Neuron (in vitro differentiated cells): ENCODE data around the gene PRR11.
A peak's percentile ranks its signal among the peaks of the same experiment; 100 is the strongest.
"Not testable (repeated sequence)": the region's sequence is repeated elsewhere in the genome, so short reads cannot be mapped to it uniquely, and the experiment has no call there.

ENCODE experiments used
- H2AFZ ChIP-seq: one replicate; pipeline ENCODE4 v1.6.1; 2013; ENCODE audit warnings: low read depth, mild to moderate bottlenecking, inconsistent platforms, low read length, moderate library complexity
- H3K27me3 ChIP-seq: one replicate; pipeline ENCODE4 v1.6.1; 2013; ENCODE audit warnings: low read length; ENCODE audit not compliant: insufficient read depth
- H3K36me3 ChIP-seq: one replicate; pipeline ENCODE4 v1.6.1; 2013; ENCODE audit warnings: low read length; ENCODE audit not compliant: insufficient read depth
- H3K4me1 ChIP-seq: one replicate; pipeline ENCODE4 v1.6.1; 2013; ENCODE audit warnings: low read length; ENCODE audit not compliant: insufficient read depth
- H3K4me3 ChIP-seq: 2 replicates; pipeline ENCODE4 v1.5.1; 2013; ENCODE audit warnings: mild to moderate bottlenecking, low read length, moderate library complexity
- H3K9me3 ChIP-seq: one replicate; pipeline ENCODE4 v1.6.1; 2013; ENCODE audit warnings: low read length

Gene PRR11

GRCh38 chr17:59131131-59131530 lies 24.4 kb upstream of the PRR11 start:
- Histone ChIP-seq H3K9me3 (no peaks in the 10 kb centered on the region), H2AFZ (no peak overlapping the region), H3K27me3 (no peaks in the 10 kb centered on the region), H3K4me1 (no peaks in the 10 kb centered on the region), H3K36me3 (peaks cover 46% of the 10 kb centered on the region), H3K4me3 (no peak overlapping the region)

- not testable (repeated sequence) for H3K9me3 ChIP-seq, H3K4me3 ChIP-seq, H2AFZ ChIP-seq, H3K27me3 ChIP-seq, H3K4me1 ChIP-seq
- peaks cover 11% of the 10 kb centered on the region for H3K36me3 ChIP-seq
Observed at GRCh38 chr17:59138339-59138738, 17.2 kb upstream of the PRR11 start.

- Histone ChIP-seq H3K4me1 (no peaks in the 10 kb centered on the region), H3K9me3 (peaks cover 3% of the 10 kb centered on the region), H3K36me3 (peaks cover 21% of the 10 kb centered on the region), H3K27me3 (no peaks in the 10 kb centered on the region), H2AFZ (no peak overlapping the region), H3K4me3 (no peak overlapping the region)
Observed at GRCh38 chr17:59139939-59140338, 15.6 kb upstream of the PRR11 start.

GRCh38 chr17:59141860-59142259 lies 13.7 kb upstream of the PRR11 start:
- H3K36me3 ChIP-seq = peaks cover 32% of the 10 kb centered on the region
- H3K27me3 ChIP-seq = no peaks in the 10 kb centered on the region
- H3K4me3 ChIP-seq = no peak overlapping the region
- peaks cover 3% of the 10 kb centered on the region for H3K9me3 ChIP-seq
- no peak overlapping the region for H2AFZ ChIP-seq
- no peaks in the 10 kb centered on the region for H3K4me1 ChIP-seq

- H3K9me3 ChIP-seq = peaks cover 3% of the 10 kb centered on the region
- H3K4me1 ChIP-seq = peaks cover 5% of the 10 kb centered on the region
- no peaks in the 10 kb centered on the region for H3K27me3 ChIP-seq
- peaks cover 35% of the 10 kb centered on the region for H3K36me3 ChIP-seq
- no peak overlapping the region for H3K4me3 ChIP-seq
- no peak overlapping the region for H2AFZ ChIP-seq
Observed at GRCh38 chr17:59145571-59146096, 9.9 kb upstream of the PRR11 start.

- no peak overlapping the region for H3K4me3 ChIP-seq
- H3K36me3 ChIP-seq = peaks cover 21% of the 10 kb centered on the region
- peaks cover 23% of the 10 kb centered on the region for H3K4me1 ChIP-seq
- no peak overlapping the region for H2AFZ ChIP-seq
- H3K27me3 ChIP-seq = no peaks in the 10 kb centered on the region
- H3K9me3 ChIP-seq = peaks cover 3% of the 10 kb centered on the region
Observed at GRCh38 chr17:59149051-59149450, 6.5 kb upstream of the PRR11 start.

GRCh38 chr17:59149841-59150511 lies 5.6 kb upstream of the PRR11 start:
- H3K4me1 ChIP-seq = peaks cover 23% of the 10 kb centered on the region
- no peaks in the 10 kb centered on the region for H3K9me3 ChIP-seq
- H3K27me3 ChIP-seq = no peaks in the 10 kb centered on the region
- peaks cover 14% of the 10 kb centered on the region for H3K36me3 ChIP-seq
- no peak overlapping the region for H3K4me3 ChIP-seq
- H2AFZ ChIP-seq = no peak overlapping the region

- Histone ChIP-seq H3K9me3 (no peaks in the 10 kb centered on the region), H3K4me3 (peak overlapping the region; percentile 99), H2AFZ (no peak overlapping the region), H3K4me1 (peaks cover 23% of the 10 kb centered on the region), H3K27me3 (no peaks in the 10 kb centered on the region), H3K36me3 (peaks cover 5% of the 10 kb centered on the region)
Observed at GRCh38 chr17:59151006-59151405, 4.5 kb upstream of the PRR11 start.

GRCh38 chr17:59151591-59151990 lies 4.0 kb upstream of the PRR11 start:
- H3K36me3 ChIP-seq = peaks cover 2% of the 10 kb centered on the region
- no peaks in the 10 kb centered on the region for H3K9me3 ChIP-seq
- peak overlapping the region; percentile 99 for H3K4me3 ChIP-seq
- H3K27me3 ChIP-seq = no peaks in the 10 kb centered on the region
- H3K4me1 ChIP-seq = peaks cover 26% of the 10 kb centered on the region
- no peak overlapping the region for H2AFZ ChIP-seq

GRCh38 chr17:59152925-59153324 lies 2.6 kb upstream of the PRR11 start:
- H3K4me3 ChIP-seq = peak overlapping the region; percentile 99
- H3K9me3 ChIP-seq = no peaks in the 10 kb centered on the region
- H3K27me3 ChIP-seq = no peaks in the 10 kb centered on the region
- peaks cover 29% of the 10 kb centered on the region for H3K4me1 ChIP-seq
- H3K36me3 ChIP-seq = peaks cover 2% of the 10 kb centered on the region
- H2AFZ ChIP-seq = no peak overlapping the region

- H3K36me3 ChIP-seq = peaks cover 3% of the 10 kb centered on the region
Observed at GRCh38 chr17:59154292-59154720, 1.2 kb upstream of the PRR11 start.

GRCh38 chr17:59154721-59155438 lies 666 bp upstream of the PRR11 start, which contains the start of gene SKA2:
SKA2 (minus strand) TSS chr17:59155186; CDS start chr17:59155163, 23 bp downstream.
- H2AFZ ChIP-seq = peak within 1 kb of the TSS; percentile 12
- H3K4me1 ChIP-seq = peaks cover 26% of the 10 kb centered on the region
- no peaks in the 10 kb centered on the region for H3K9me3 ChIP-seq
- H3K27me3 ChIP-seq = no peaks in the 10 kb centered on the region
- H3K36me3 ChIP-seq = peaks cover 4% of the 10 kb centered on the region
- peak within 1 kb of the TSS; percentile 99 for H3K4me3 ChIP-seq

More at GRCh38 chr17:59154292-59154720, 1.2 kb upstream of the PRR11 start:
- peaks cover 29% of the 10 kb centered on the region for H3K4me1 ChIP-seq
- H3K4me3 ChIP-seq = peak overlapping the region; percentile 99
- no peaks in the 10 kb centered on the region for H3K9me3 ChIP-seq
- H3K27me3 ChIP-seq = no peaks in the 10 kb centered on the region
- peak overlapping the region; percentile 12 for H2AFZ ChIP-seq
